Neural cell (in vitro differentiated cells): ENCODE measurements around the gene GAB2.

Experiments used
- EZH2 ChIP-seq: fragments of 200-600, 300-800 bp; shearing (Covaris generic), sonication (generic); IDR thresholded peaks from 2 replicates; pipeline ENCODE4 v1.6.1; 2014; ENCODE audit warnings: antibody characterized with exemption, low read length, borderline replicate concordance, mild to moderate bottlenecking; ENCODE audit not compliant: insufficient read depth, poor library complexity, severe bottlenecking
- RAD21 ChIP-seq: fragments of 450-650 bp; conservative IDR thresholded peaks from 2 replicates; pipeline ENCODE4 v1.6.1; 2014; ENCODE audit warnings: antibody characterized with exemption, mild to moderate bottlenecking, moderate library complexity
- SMC3 ChIP-seq: fragments of 450-650 bp; conservative IDR thresholded peaks from 2 replicates; pipeline ENCODE4 v1.6.1; 2014; ENCODE audit warnings: antibody characterized with exemption, mild to moderate bottlenecking, moderate library complexity; ENCODE audit not compliant: poor library complexity
- TAF1 ChIP-seq: IDR thresholded peaks from 2 replicates; pipeline ENCODE4 v1.6.1; 2012; ENCODE audit warnings: low read depth
- TF ChIP-seq, protein P1 (sequence below): fragments of 450-650 bp; IDR thresholded peaks from 2 replicates; pipeline ENCODE4 v1.5.1; 2014; ENCODE audit warnings: antibody characterized with exemption, mild to moderate bottlenecking, moderate library complexity; ENCODE audit not compliant: poor library complexity, severe bottlenecking
- TF ChIP-seq, protein P2 (sequence below): IDR thresholded peaks from 2 replicates; pipeline ENCODE4 v1.6.1; 2012; ENCODE audit warnings: borderline replicate concordance

DNA sequence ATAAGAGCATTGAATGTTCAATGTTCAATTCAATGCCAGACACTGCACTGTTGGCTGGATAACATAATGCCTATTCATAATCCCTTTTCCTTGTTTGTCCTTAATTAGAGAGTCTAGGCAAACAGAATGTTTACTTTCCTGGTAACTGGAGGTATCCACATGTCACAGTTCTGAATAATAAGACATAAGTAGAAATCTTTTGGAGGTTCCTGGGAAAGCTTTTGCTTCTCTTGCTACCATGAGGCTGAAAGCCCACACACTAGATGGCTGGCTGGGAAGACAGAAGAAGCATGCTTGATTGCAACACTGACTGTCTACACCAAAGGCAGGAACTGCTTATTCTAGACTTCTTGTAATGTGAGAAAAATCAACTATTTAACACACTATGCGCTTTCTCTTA lies 79.5 kb downstream of the GAB2 start:
- no peak for TF ChIP-seq SMC3
- TF ChIP-seq, protein P1, sequence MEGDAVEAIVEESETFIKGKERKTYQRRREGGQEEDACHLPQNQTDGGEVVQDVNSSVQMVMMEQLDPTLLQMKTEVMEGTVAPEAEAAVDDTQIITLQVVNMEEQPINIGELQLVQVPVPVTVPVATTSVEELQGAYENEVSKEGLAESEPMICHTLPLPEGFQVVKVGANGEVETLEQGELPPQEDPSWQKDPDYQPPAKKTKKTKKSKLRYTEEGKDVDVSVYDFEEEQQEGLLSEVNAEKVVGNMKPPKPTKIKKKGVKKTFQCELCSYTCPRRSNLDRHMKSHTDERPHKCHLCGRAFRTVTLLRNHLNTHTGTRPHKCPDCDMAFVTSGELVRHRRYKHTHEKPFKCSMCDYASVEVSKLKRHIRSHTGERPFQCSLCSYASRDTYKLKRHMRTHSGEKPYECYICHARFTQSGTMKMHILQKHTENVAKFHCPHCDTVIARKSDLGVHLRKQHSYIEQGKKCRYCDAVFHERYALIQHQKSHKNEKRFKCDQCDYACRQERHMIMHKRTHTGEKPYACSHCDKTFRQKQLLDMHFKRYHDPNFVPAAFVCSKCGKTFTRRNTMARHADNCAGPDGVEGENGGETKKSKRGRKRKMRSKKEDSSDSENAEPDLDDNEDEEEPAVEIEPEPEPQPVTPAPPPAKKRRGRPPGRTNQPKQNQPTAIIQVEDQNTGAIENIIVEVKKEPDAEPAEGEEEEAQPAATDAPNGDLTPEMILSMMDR: no peak
- TF ChIP-seq RAD21: no peak
- TF ChIP-seq EZH2: no peak
- TF ChIP-seq TAF1: no peak
- TF ChIP-seq, protein P2, sequence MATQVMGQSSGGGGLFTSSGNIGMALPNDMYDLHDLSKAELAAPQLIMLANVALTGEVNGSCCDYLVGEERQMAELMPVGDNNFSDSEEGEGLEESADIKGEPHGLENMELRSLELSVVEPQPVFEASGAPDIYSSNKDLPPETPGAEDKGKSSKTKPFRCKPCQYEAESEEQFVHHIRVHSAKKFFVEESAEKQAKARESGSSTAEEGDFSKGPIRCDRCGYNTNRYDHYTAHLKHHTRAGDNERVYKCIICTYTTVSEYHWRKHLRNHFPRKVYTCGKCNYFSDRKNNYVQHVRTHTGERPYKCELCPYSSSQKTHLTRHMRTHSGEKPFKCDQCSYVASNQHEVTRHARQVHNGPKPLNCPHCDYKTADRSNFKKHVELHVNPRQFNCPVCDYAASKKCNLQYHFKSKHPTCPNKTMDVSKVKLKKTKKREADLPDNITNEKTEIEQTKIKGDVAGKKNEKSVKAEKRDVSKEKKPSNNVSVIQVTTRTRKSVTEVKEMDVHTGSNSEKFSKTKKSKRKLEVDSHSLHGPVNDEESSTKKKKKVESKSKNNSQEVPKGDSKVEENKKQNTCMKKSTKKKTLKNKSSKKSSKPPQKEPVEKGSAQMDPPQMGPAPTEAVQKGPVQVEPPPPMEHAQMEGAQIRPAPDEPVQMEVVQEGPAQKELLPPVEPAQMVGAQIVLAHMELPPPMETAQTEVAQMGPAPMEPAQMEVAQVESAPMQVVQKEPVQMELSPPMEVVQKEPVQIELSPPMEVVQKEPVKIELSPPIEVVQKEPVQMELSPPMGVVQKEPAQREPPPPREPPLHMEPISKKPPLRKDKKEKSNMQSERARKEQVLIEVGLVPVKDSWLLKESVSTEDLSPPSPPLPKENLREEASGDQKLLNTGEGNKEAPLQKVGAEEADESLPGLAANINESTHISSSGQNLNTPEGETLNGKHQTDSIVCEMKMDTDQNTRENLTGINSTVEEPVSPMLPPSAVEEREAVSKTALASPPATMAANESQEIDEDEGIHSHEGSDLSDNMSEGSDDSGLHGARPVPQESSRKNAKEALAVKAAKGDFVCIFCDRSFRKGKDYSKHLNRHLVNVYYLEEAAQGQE: no peak
